ENCODE measurements around the gene MUC5AC. TPM values are rescaled to one million over a fixed set of nuclear protein-coding genes. Genes with fewer than 3 reads are reported as not detected.

Gene MUC5AC
- total RNA-seq, 1 experiment from 2014 or later, result under 0.01 TPM

GRCh38 chr11:1146365-1146764 lies 11.4 kb upstream of the MUC5AC start:
- no peak for ATAC-seq
- POLR2A ChIA-PET, result no interaction called here
- RAD21 ChIA-PET (ENCODE audit: low non-redundant PET in 1 of 2, low total read pairs in 2 of 2, uncharacterized antibody in 2 of 2, unreplicated experiment in 2 of 2), result no interaction called here

More at GRCh38 chr11:1146365-1146764, 11.4 kb upstream of the MUC5AC start:
- no peak overlapping the region for H3K27ac ChIP-seq (ENCODE audit: low read depth, low read length)
- no peaks in the 10 kb centered on the region for H3K4me1 ChIP-seq (ENCODE audit: control insufficient read depth in 1 of 2, insufficient read depth in 2 of 2, low read length in 2 of 2)
- H3K27me3 ChIP-seq (ENCODE audit: insufficient read depth, low read length), result 0 out of 2 replicates have a peak, but pooled peaks cover 7% of the 10 kb centered on the region
- TF ChIP-seq REST (IDR thresholded peaks at IDR 0.05; ENCODE audit: low read depth) (no peak), EZH2phosphoT487 (IDR thresholded peaks at IDR 0.05; ENCODE audit: borderline replicate concordance) (no peak), CBX3 (IDR thresholded peaks at IDR 0.05; ENCODE audit: low read depth) (no peak), YY1 (IDR thresholded peaks at IDR 0.05; ENCODE audit: extremely low read depth, insufficient replicate concordance, low read depth, low read length) (no peak), CEBPB (IDR thresholded peaks at IDR 0.05; ENCODE audit: low read depth) (no peak), POLR2AphosphoS5 (IDR thresholded peaks at IDR 0.05; ENCODE audit: low read depth, low read length) (no peak), ZFX (IDR thresholded peaks at IDR 0.05) (no peak), JUND (IDR thresholded peaks at IDR 0.05) (no peak), TCF7L2 (IDR thresholded peaks at IDR 0.05; ENCODE audit: borderline replicate concordance, extremely low read depth, insufficient read depth, insufficient read length) (no peak), EZH2 (IDR thresholded peaks at IDR 0.05) (no peak), POLR2A (IDR thresholded peaks at IDR 0.05; ENCODE audit: borderline replicate concordance, extremely low read depth, insufficient read depth, insufficient read length) (no peak)
- TF ChIP-seq, protein P1, sequence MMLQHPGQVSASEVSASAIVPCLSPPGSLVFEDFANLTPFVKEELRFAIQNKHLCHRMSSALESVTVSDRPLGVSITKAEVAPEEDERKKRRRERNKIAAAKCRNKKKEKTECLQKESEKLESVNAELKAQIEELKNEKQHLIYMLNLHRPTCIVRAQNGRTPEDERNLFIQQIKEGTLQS (IDR thresholded peaks at IDR 0.05), result no peak
- TF ChIP-seq, protein P2, sequence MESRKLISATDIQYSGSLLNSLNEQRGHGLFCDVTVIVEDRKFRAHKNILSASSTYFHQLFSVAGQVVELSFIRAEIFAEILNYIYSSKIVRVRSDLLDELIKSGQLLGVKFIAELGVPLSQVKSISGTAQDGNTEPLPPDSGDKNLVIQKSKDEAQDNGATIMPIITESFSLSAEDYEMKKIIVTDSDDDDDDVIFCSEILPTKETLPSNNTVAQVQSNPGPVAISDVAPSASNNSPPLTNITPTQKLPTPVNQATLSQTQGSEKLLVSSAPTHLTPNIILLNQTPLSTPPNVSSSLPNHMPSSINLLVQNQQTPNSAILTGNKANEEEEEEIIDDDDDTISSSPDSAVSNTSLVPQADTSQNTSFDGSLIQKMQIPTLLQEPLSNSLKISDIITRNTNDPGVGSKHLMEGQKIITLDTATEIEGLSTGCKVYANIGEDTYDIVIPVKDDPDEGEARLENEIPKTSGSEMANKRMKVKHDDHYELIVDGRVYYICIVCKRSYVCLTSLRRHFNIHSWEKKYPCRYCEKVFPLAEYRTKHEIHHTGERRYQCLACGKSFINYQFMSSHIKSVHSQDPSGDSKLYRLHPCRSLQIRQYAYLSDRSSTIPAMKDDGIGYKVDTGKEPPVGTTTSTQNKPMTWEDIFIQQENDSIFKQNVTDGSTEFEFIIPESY (IDR thresholded peaks at IDR 0.05; ENCODE audit: extremely low read depth, insufficient replicate concordance, low read length), result no peak
- TF ChIP-seq, protein P3, sequence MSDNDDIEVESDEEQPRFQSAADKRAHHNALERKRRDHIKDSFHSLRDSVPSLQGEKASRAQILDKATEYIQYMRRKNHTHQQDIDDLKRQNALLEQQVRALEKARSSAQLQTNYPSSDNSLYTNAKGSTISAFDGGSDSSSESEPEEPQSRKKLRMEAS (IDR thresholded peaks at IDR 0.05), result no peak
- H3K4me3 ChIP-seq (replicated peaks in 1 of 2; ENCODE audit: low read depth in 1 of 2, low read length in 2 of 2), result no peak overlapping the region
- no peaks in the 10 kb centered on the region for H3K9me2 ChIP-seq (ENCODE audit: insufficient read depth)
- no peaks in the 10 kb centered on the region for H3K79me2 ChIP-seq (ENCODE audit: insufficient read depth, low read length)
- H3K36me3 ChIP-seq (ENCODE audit: control insufficient read depth in 1 of 2, insufficient read depth in 2 of 2, low read length in 2 of 2), result no peaks in the 10 kb centered on the region
- DNase-seq (ENCODE audit: low read depth, low spot score), result no peak
- no peaks in the 10 kb centered on the region for H4K20me1 ChIP-seq (ENCODE audit: insufficient read depth)
- no peak overlapping the region for H3K4me2 ChIP-seq (ENCODE audit: low read length)
- CTCF ChIA-PET, result no interaction called here
- intact Hi-C loops (cut with micrococcal nuclease), result no loop called here
- no TSS peak for BruUV-seq (replicated peaks)
- H2AFZ ChIP-seq (ENCODE audit: low read depth, low read length, poor library complexity, severe bottlenecking), result no peak overlapping the region
- H3K9ac ChIP-seq (ENCODE audit: low read length), result no peak overlapping the region
- H3K9me3 ChIP-seq (ENCODE audit: control insufficient read depth in 1 of 2, insufficient read depth in 1 of 2, low read depth in 1 of 2, low read length in 2 of 2), result no peaks in the 10 kb centered on the region
